ENCODE data around the gene DNAJC22. TPM values are rescaled to one million over a fixed set of nuclear protein-coding genes. Genes with fewer than 3 reads are reported as not detected.
A peak's percentile ranks its signal among the peaks of the same experiment; 100 is the strongest.

The DNAJC22 gene
- 4.6 and 4.8 TPM in 2 replicates for total RNA-seq
- polyA plus RNA-seq, result 2.4 and 5.7 TPM in 2 replicates
- 2.5 and 4.6 TPM in 2 replicates for polyA plus RNA-seq (2012)
- 2.1 and 8.0 TPM in 2 replicates for polyA minus RNA-seq (ENCODE audit: low replicate concordance)

- DNase-seq (ENCODE audit: low read depth in 2 of 2), result peak in 1 of 2 donors; percentile 27
- H3K9ac ChIP-seq (ENCODE audit: insufficient read depth, low read length), result peak within 1 kb of the TSS; percentile 12
- peak within 1 kb of the TSS; percentile 44 to 52 (median 46) for H3K4me3 ChIP-seq (replicated peaks in 1 of 4; ENCODE audit: control extremely low read depth in 1 of 4, insufficient read depth in 1 of 4, low read depth in 3 of 4, low read length in 4 of 4)
- peaks cover 25% of the 10 kb centered on the region for H3K4me1 ChIP-seq (ENCODE audit: control insufficient read depth, extremely low read depth, insufficient read depth, low read length)
- H3K9me3 ChIP-seq (ENCODE audit: control insufficient read depth, insufficient read depth, low read depth, low read length), result no peaks in the 10 kb centered on the region
- H3K79me2 ChIP-seq (ENCODE audit: control insufficient read depth, insufficient read depth, low read length), result no peaks in the 10 kb centered on the region
- no peaks in the 10 kb centered on the region for H3K36me3 ChIP-seq (ENCODE audit: control insufficient read depth, insufficient read depth, low read length)
- no peak within 1 kb of the TSS for H3K27ac ChIP-seq (ENCODE audit: insufficient read depth, low read length)
- H2AFZ ChIP-seq (ENCODE audit: low read length), result no peak within 1 kb of the TSS
- peak within 1 kb of the TSS; percentile 84 for H3K4me2 ChIP-seq (ENCODE audit: extremely low read depth, insufficient read depth, low read length)
- H4K20me1 ChIP-seq (ENCODE audit: control insufficient read depth, extremely low read depth, insufficient read depth, low read length), result no peaks in the 10 kb centered on the region
- TF ChIP-seq CTCF (conservative IDR thresholded peaks at IDR 0.05 in 1 of 2, IDR thresholded peaks at IDR 0.05 in 1 of 2; ENCODE audit: low read depth in 1 of 2, low read length in 2 of 2), result no peak
- TF ChIP-seq EZH2 (IDR thresholded peaks at IDR 0.05; ENCODE audit: low read length, missing control alignments), result peak; percentile 58
- peaks cover 31% of the 10 kb centered on the region for H3K27me3 ChIP-seq (ENCODE audit: control insufficient read depth, insufficient read depth, low read length)
Measured at GRCh38 chr12:49346659-49347310, at the start of gene DNAJC22. Gene DNAJC22 (plus strand): TSS chr12:49346888. CDS start chr12:49348873, 1,985 bp downstream.

- H3K36me3 ChIP-seq (ENCODE audit: control insufficient read depth, insufficient read depth, low read length), result no peaks in the 10 kb centered on the region
- TF ChIP-seq CTCF (conservative IDR thresholded peaks at IDR 0.05 in 1 of 2, IDR thresholded peaks at IDR 0.05 in 1 of 2; ENCODE audit: low read depth in 1 of 2, low read length in 2 of 2) (no peak), EZH2 (IDR thresholded peaks at IDR 0.05; ENCODE audit: low read length, missing control alignments) (no peak)
- H3K9me3 ChIP-seq (ENCODE audit: control insufficient read depth, insufficient read depth, low read depth, low read length), result no peaks in the 10 kb centered on the region
- H3K27me3 ChIP-seq (ENCODE audit: control insufficient read depth, insufficient read depth, low read length), result peaks cover 29% of the 10 kb centered on the region
- no peak overlapping the region for H3K4me3 ChIP-seq (replicated peaks in 1 of 4; ENCODE audit: control extremely low read depth in 1 of 4, insufficient read depth in 1 of 4, low read depth in 3 of 4, low read length in 4 of 4)
- H3K27ac ChIP-seq (ENCODE audit: insufficient read depth, low read length), result no peak overlapping the region
- no peaks in the 10 kb centered on the region for H4K20me1 ChIP-seq (ENCODE audit: control insufficient read depth, extremely low read depth, insufficient read depth, low read length)
- no peak overlapping the region for H3K9ac ChIP-seq (ENCODE audit: insufficient read depth, low read length)
- H3K4me1 ChIP-seq (ENCODE audit: control insufficient read depth, extremely low read depth, insufficient read depth, low read length), result no peaks in the 10 kb centered on the region
- H2AFZ ChIP-seq (ENCODE audit: low read length), result no peak overlapping the region
- H3K4me2 ChIP-seq (ENCODE audit: extremely low read depth, insufficient read depth, low read length), result no peak overlapping the region
- DNase-seq (ENCODE audit: low read depth in 2 of 2), result no peak
- no peaks in the 10 kb centered on the region for H3K79me2 ChIP-seq (ENCODE audit: control insufficient read depth, insufficient read depth, low read length)
Measured at GRCh38 chr12:49297695-49298060, 49.0 kb upstream of the DNAJC22 start.

- Histone ChIP-seq H3K9ac (ENCODE audit: insufficient read depth, low read length) (no peak overlapping the region), H3K79me2 (ENCODE audit: control insufficient read depth, insufficient read depth, low read length) (no peaks in the 10 kb centered on the region), H3K27ac (ENCODE audit: insufficient read depth, low read length) (no peak overlapping the region), H3K9me3 (ENCODE audit: control insufficient read depth, insufficient read depth, low read depth, low read length) (no peaks in the 10 kb centered on the region), H2AFZ (ENCODE audit: low read length) (no peak overlapping the region), H3K36me3 (ENCODE audit: control insufficient read depth, insufficient read depth, low read length) (no peaks in the 10 kb centered on the region), H3K27me3 (ENCODE audit: control insufficient read depth, insufficient read depth, low read length) (peaks cover 29% of the 10 kb centered on the region), H3K4me2 (ENCODE audit: extremely low read depth, insufficient read depth, low read length) (no peak overlapping the region), H4K20me1 (ENCODE audit: control insufficient read depth, extremely low read depth, insufficient read depth, low read length) (no peaks in the 10 kb centered on the region), H3K4me3 (replicated peaks in 1 of 4; ENCODE audit: control extremely low read depth in 1 of 4, insufficient read depth in 1 of 4, low read depth in 3 of 4, low read length in 4 of 4) (no peak overlapping the region), H3K4me1 (ENCODE audit: control insufficient read depth, extremely low read depth, insufficient read depth, low read length) (no peaks in the 10 kb centered on the region)
- no peak for DNase-seq (ENCODE audit: low read depth in 2 of 2)
- TF ChIP-seq CTCF (conservative IDR thresholded peaks at IDR 0.05 in 1 of 2, IDR thresholded peaks at IDR 0.05 in 1 of 2; ENCODE audit: low read depth in 1 of 2, low read length in 2 of 2) (no peak), EZH2 (IDR thresholded peaks at IDR 0.05; ENCODE audit: low read length, missing control alignments) (no peak)
Measured at GRCh38 chr12:49298160-49298559, 48.5 kb upstream of the DNAJC22 start.

Measured in fibroblast of lung (primary cell).